SH-SY5Y (cell line): ENCODE measurements around the gene RALBP1.

ENCODE experiments used
- GATA2 ChIP-seq: IDR thresholded peaks from 2 replicates; pipeline ENCODE4 v1.6.1; 2011; ENCODE audit warnings: mild to moderate bottlenecking, low read depth, low read length
- GATA3 ChIP-seq: IDR thresholded peaks from 2 replicates; pipeline ENCODE4 v1.6.1; 2011; ENCODE audit warnings: low read depth, mild to moderate bottlenecking, low read length, moderate library complexity

The RALBP1 gene

GRCh38 chr18:9517869-9518268 is 42.6 kb downstream of the RALBP1 start:
- TF ChIP-seq GATA3 (no peak), GATA2 (no peak)

- TF ChIP-seq GATA3 (no peak), GATA2 (no peak)
Measured at GRCh38 chr18:9519399-9519798, 44.1 kb downstream of the RALBP1 start.

- TF ChIP-seq GATA2 (no peak), GATA3 (no peak)
Measured at GRCh38 chr18:9520666-9521065, 45.4 kb downstream of the RALBP1 start.

GRCh38 chr18:9521770-9522169 is 46.5 kb downstream of the RALBP1 start:
- TF ChIP-seq GATA3 (no peak), GATA2 (no peak)

GRCh38 chr18:9522952-9523351 is 47.6 kb downstream of the RALBP1 start:
- TF ChIP-seq GATA2 (no peak), GATA3 (no peak)

- no peak for TF ChIP-seq GATA2
- TF ChIP-seq GATA3, result no peak
Measured at GRCh38 chr18:9526458-9526857, 51.1 kb downstream of the RALBP1 start.

GRCh38 chr18:9530226-9531009 is 55.1 kb downstream of the RALBP1 start:
- TF ChIP-seq GATA3 (no peak), GATA2 (no peak)

GRCh38 chr18:9531791-9532410 is 56.6 kb downstream of the RALBP1 start:
- no peak for TF ChIP-seq GATA2

GRCh38 chr18:9534844-9535243 is 59.5 kb downstream of the RALBP1 start:
- TF ChIP-seq GATA2 (no peak), GATA3 (no peak)

GRCh38 chr18:9535430-9535991 is 60.2 kb downstream of the RALBP1 start:
- no peak for TF ChIP-seq GATA2
- TF ChIP-seq GATA3, result no peak

GRCh38 chr18:9536354-9537152 is 61.2 kb downstream of the RALBP1 start:
- TF ChIP-seq GATA2 (no peak), GATA3 (no peak)

GRCh38 chr18:9537677-9538076 is 62.4 kb downstream of the RALBP1 start:
- no peak for TF ChIP-seq GATA3
- no peak for TF ChIP-seq GATA2

GRCh38 chr18:9539283-9539682 is 64.0 kb downstream of the RALBP1 start:
- no peak for TF ChIP-seq GATA3
- no peak for TF ChIP-seq GATA2

- TF ChIP-seq GATA3 (no peak), GATA2 (no peak)
Measured at GRCh38 chr18:9539938-9540337, 64.6 kb downstream of the RALBP1 start.

GRCh38 chr18:9542924-9543323 is 67.6 kb downstream of the RALBP1 start:
- no peak for TF ChIP-seq GATA2
- no peak for TF ChIP-seq GATA3
